ENCODE data around the gene CCDC24.

GRCh38 chr1:43982808-43983207 is 8.6 kb upstream of the CCDC24 start:
- TF ChIP-seq MAX (IDR thresholded peaks at IDR 0.05) (no peak), CTCF (IDR thresholded peaks at IDR 0.05; ENCODE audit: low read depth, low read length, missing input control) (no peak), FOXA2 (IDR thresholded peaks at IDR 0.05) (no peak), RXRA (IDR thresholded peaks at IDR 0.05) (no peak), JUND (IDR thresholded peaks at IDR 0.05) (no peak), GABPA (IDR thresholded peaks at IDR 0.05 in 1 of 2, conservative IDR thresholded peaks at IDR 0.05 in 1 of 2) (no peak), ZBTB33 (IDR thresholded peaks at IDR 0.05) (no peak), RAD21 (IDR thresholded peaks at IDR 0.05) (no peak), SP1 (IDR thresholded peaks at IDR 0.05) (no peak), HNF4A (conservative IDR thresholded peaks at IDR 0.05) (no peak), FOXA1 (IDR thresholded peaks at IDR 0.05) (no peak)
